SK-N-SH treated with all-trans-retinoic acid at 6 μM for 48 hours (cell line): ENCODE measurements around the gene CHRM1.

Experiments
- ATAC-seq: fragments of 200-7000 bp; cut with Tn5 transposase; 3 replicates; pipeline ENCODE4 v1.9.1; 2020; ENCODE audit warnings: mild to moderate bottlenecking, moderate library complexity
- BACH2 ChIP-seq: fragments of 250-450 bp; sonication (Bioruptor Pico); IDR thresholded peaks from 2 replicates; pipeline ENCODE4 v1.9.0; 2021; ENCODE audit warnings: mild to moderate bottlenecking, borderline replicate concordance
- CSDC2 ChIP-seq: fragments of 250-450 bp; sonication (Bioruptor Pico); IDR thresholded peaks from 2 replicates; pipeline ENCODE4 v1.5.0; 2020; ENCODE audit warnings: mild to moderate bottlenecking, moderate library complexity
- ESRRG ChIP-seq: fragments of 250-450 bp; sonication (Bioruptor Pico); IDR thresholded peaks from 2 replicates; pipeline ENCODE4 v1.6.1; 2021; ENCODE audit warnings: mild to moderate bottlenecking
- GLIS3 ChIP-seq: fragments of 250-450 bp; sonication (Bioruptor Pico); IDR thresholded peaks from 2 replicates; pipeline ENCODE4 v1.5.0; 2020; ENCODE audit warnings: mild to moderate bottlenecking, moderate library complexity
- ISL1 ChIP-seq: fragments of 250-450 bp; sonication (Bioruptor Pico); IDR thresholded peaks from 2 replicates; pipeline ENCODE4 v2.1.2; 2022; ENCODE audit warnings: mild to moderate bottlenecking, moderate library complexity
- OSR1 ChIP-seq: fragments of 250-450 bp; sonication (Bioruptor Pico); IDR thresholded peaks from 2 replicates; pipeline ENCODE4 v1.8.0; 2022; ENCODE audit warnings: moderate library complexity, mild to moderate bottlenecking, inconsistent platforms
- RARB ChIP-seq: fragments of 250-450 bp; sonication (Bioruptor Pico); IDR thresholded peaks from 2 replicates; pipeline ENCODE4 v1.8.0; 2021; ENCODE audit warnings: mild to moderate bottlenecking, moderate library complexity
- SNAI2 ChIP-seq: fragments of 250-450 bp; sonication (Bioruptor Pico); IDR thresholded peaks from 2 replicates; pipeline ENCODE4 v1.5.0; 2020; ENCODE audit warnings: mild to moderate bottlenecking, moderate library complexity
- TCF4 ChIP-seq: fragments of 250-450 bp; sonication (Bioruptor Pico); IDR thresholded peaks from 2 replicates; pipeline ENCODE4 v1.8.0; 2021; ENCODE audit warnings: mild to moderate bottlenecking, moderate library complexity, borderline replicate concordance
- TOX ChIP-seq: fragments of 250-450 bp; sonication (Bioruptor Pico); IDR thresholded peaks from 2 replicates; pipeline ENCODE4 v1.8.0; 2021; ENCODE audit warnings: mild to moderate bottlenecking, moderate library complexity, borderline replicate concordance
- ZC3H10 ChIP-seq: fragments of 250-450 bp; sonication (Bioruptor Pico); IDR thresholded peaks from 2 replicates; pipeline ENCODE4 v1.5.1; 2021; ENCODE audit warnings: mild to moderate bottlenecking, moderate library complexity
- ZFP3 ChIP-seq: fragments of 250-450 bp; sonication (Bioruptor Pico); IDR thresholded peaks from 2 replicates; pipeline ENCODE4 v1.5.0; 2020; ENCODE audit warnings: mild to moderate bottlenecking, moderate library complexity
- ZNF565 ChIP-seq: fragments of 450-650 bp; formaldehyde crosslinking; conservative IDR thresholded peaks from 2 replicates; pipeline ENCODE4 v1.5.0; 2020; ENCODE audit warnings: low read depth, mild to moderate bottlenecking, moderate library complexity
- ZNF70 ChIP-seq: fragments of 450-650 bp; formaldehyde crosslinking; IDR thresholded peaks from 2 replicates; pipeline ENCODE4 v1.5.0; 2020; ENCODE audit warnings: mild to moderate bottlenecking, moderate library complexity
- ZNF8 ChIP-seq: fragments of 450-650 bp; formaldehyde crosslinking; IDR thresholded peaks from 2 replicates; pipeline ENCODE4 v1.5.0; 2020; ENCODE audit warnings: mild to moderate bottlenecking, moderate library complexity
- TF ChIP-seq, protein P1 (sequence below): fragments of 250-450 bp; sonication (Bioruptor Pico); IDR thresholded peaks from 2 replicates; pipeline ENCODE4 v1.8.0; 2021; ENCODE audit warnings: low read depth, mild to moderate bottlenecking, moderate library complexity, borderline replicate concordance
- TF ChIP-seq, protein P2 (sequence below): fragments of 250-450 bp; sonication (Bioruptor Pico); IDR thresholded peaks from 2 replicates; pipeline ENCODE4 v1.5.1; 2020; ENCODE audit warnings: low read depth, mild to moderate bottlenecking, moderate library complexity
- TF ChIP-seq, protein P3 (sequence below): fragments of 250-450 bp; sonication (Bioruptor Pico); IDR thresholded peaks from 2 replicates; pipeline ENCODE4 v1.5.1; 2021; ENCODE audit warnings: mild to moderate bottlenecking, moderate library complexity
- TF ChIP-seq, protein P4 (sequence below): fragments of 250-450 bp; sonication (Bioruptor Pico); IDR thresholded peaks from 2 replicates; pipeline ENCODE4 v1.8.0; 2020; ENCODE audit warnings: mild to moderate bottlenecking, moderate library complexity, borderline replicate concordance
- TF ChIP-seq, protein P5 (sequence below): fragments of 250-450 bp; sonication (Bioruptor Pico); IDR thresholded peaks from 2 replicates; pipeline ENCODE4 v1.5.0; 2020; ENCODE audit warnings: mild to moderate bottlenecking, moderate library complexity

The CHRM1 gene

DNA sequence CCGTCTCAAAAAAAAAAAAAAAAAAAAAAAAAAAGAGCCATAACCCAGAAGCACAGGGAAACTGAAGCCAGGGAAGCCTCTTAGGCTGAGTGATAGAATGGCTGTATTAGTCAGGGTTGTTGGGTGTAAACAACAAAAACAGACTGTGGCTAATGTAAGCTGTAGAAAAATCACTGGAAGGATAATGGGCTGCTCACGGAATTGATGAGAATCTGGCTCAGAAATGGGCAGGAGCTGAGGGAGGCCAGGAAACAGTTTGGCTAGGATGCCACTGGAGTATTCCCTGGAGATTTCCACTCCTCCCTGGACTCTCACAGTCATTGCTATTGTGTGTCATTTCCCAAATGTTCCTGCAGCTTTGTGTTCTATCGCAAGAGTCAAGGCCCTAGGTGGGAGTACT is 41.2 kb upstream of the CHRM1 start:
- no peak for ATAC-seq
- TF ChIP-seq CSDC2 (CRISPR knock-in tag) (no peak), ISL1 (CRISPR knock-in tag) (no peak), TCF4 (no peak), ZNF70 (CRISPR knock-in tag) (no peak), ZC3H10 (CRISPR knock-in tag) (no peak), BACH2 (no peak), ZNF8 (CRISPR knock-in tag) (no peak), ZFP3 (CRISPR knock-in tag) (no peak), ESRRG (no peak), RARB (CRISPR knock-in tag) (no peak), TOX (CRISPR knock-in tag) (no peak), OSR1 (CRISPR knock-in tag) (no peak), SNAI2 (CRISPR knock-in tag) (no peak), ZNF565 (no peak), GLIS3 (CRISPR knock-in tag) (no peak)
- TF ChIP-seq, protein P1, sequence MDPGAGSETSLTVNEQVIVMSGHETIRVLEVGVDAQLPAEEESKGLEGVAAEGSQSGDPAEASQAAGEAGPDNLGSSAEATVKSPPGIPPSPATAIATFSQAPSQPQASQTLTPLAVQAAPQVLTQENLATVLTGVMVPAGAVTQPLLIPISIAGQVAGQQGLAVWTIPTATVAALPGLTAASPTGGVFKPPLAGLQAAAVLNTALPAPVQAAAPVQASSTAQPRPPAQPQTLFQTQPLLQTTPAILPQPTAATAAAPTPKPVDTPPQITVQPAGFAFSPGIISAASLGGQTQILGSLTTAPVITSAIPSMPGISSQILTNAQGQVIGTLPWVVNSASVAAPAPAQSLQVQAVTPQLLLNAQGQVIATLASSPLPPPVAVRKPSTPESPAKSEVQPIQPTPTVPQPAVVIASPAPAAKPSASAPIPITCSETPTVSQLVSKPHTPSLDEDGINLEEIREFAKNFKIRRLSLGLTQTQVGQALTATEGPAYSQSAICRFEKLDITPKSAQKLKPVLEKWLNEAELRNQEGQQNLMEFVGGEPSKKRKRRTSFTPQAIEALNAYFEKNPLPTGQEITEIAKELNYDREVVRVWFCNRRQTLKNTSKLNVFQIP (CRISPR knock-in tag), result no peak
- TF ChIP-seq, protein P2, sequence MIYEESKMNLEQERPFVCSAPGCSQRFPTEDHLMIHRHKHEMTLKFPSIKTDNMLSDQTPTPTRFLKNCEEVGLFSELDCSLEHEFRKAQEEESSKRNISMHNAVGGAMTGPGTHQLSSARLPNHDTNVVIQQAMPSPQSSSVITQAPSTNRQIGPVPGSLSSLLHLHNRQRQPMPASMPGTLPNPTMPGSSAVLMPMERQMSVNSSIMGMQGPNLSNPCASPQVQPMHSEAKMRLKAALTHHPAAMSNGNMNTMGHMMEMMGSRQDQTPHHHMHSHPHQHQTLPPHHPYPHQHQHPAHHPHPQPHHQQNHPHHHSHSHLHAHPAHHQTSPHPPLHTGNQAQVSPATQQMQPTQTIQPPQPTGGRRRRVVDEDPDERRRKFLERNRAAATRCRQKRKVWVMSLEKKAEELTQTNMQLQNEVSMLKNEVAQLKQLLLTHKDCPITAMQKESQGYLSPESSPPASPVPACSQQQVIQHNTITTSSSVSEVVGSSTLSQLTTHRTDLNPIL (CRISPR knock-in tag), result no peak
- TF ChIP-seq, protein P3, sequence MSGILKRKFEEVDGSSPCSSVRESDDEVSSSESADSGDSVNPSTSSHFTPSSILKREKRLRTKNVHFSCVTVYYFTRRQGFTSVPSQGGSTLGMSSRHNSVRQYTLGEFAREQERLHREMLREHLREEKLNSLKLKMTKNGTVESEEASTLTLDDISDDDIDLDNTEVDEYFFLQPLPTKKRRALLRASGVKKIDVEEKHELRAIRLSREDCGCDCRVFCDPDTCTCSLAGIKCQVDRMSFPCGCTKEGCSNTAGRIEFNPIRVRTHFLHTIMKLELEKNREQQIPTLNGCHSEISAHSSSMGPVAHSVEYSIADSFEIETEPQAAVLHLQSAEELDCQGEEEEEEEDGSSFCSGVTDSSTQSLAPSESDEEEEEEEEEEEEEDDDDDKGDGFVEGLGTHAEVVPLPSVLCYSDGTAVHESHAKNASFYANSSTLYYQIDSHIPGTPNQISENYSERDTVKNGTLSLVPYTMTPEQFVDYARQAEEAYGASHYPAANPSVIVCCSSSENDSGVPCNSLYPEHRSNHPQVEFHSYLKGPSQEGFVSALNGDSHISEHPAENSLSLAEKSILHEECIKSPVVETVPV (CRISPR knock-in tag), result no peak
- TF ChIP-seq, protein P4, sequence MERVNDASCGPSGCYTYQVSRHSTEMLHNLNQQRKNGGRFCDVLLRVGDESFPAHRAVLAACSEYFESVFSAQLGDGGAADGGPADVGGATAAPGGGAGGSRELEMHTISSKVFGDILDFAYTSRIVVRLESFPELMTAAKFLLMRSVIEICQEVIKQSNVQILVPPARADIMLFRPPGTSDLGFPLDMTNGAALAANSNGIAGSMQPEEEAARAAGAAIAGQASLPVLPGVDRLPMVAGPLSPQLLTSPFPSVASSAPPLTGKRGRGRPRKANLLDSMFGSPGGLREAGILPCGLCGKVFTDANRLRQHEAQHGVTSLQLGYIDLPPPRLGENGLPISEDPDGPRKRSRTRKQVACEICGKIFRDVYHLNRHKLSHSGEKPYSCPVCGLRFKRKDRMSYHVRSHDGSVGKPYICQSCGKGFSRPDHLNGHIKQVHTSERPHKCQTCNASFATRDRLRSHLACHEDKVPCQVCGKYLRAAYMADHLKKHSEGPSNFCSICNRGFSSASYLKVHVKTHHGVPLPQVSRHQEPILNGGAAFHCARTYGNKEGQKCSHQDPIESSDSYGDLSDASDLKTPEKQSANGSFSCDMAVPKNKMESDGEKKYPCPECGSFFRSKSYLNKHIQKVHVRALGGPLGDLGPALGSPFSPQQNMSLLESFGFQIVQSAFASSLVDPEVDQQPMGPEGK (CRISPR knock-in tag), result no peak
- TF ChIP-seq, protein P5, sequence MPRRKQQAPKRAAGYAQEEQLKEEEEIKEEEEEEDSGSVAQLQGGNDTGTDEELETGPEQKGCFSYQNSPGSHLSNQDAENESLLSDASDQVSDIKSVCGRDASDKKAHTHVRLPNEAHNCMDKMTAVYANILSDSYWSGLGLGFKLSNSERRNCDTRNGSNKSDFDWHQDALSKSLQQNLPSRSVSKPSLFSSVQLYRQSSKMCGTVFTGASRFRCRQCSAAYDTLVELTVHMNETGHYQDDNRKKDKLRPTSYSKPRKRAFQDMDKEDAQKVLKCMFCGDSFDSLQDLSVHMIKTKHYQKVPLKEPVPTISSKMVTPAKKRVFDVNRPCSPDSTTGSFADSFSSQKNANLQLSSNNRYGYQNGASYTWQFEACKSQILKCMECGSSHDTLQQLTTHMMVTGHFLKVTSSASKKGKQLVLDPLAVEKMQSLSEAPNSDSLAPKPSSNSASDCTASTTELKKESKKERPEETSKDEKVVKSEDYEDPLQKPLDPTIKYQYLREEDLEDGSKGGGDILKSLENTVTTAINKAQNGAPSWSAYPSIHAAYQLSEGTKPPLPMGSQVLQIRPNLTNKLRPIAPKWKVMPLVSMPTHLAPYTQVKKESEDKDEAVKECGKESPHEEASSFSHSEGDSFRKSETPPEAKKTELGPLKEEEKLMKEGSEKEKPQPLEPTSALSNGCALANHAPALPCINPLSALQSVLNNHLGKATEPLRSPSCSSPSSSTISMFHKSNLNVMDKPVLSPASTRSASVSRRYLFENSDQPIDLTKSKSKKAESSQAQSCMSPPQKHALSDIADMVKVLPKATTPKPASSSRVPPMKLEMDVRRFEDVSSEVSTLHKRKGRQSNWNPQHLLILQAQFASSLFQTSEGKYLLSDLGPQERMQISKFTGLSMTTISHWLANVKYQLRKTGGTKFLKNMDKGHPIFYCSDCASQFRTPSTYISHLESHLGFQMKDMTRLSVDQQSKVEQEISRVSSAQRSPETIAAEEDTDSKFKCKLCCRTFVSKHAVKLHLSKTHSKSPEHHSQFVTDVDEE (CRISPR knock-in tag), result no peak

DNA sequence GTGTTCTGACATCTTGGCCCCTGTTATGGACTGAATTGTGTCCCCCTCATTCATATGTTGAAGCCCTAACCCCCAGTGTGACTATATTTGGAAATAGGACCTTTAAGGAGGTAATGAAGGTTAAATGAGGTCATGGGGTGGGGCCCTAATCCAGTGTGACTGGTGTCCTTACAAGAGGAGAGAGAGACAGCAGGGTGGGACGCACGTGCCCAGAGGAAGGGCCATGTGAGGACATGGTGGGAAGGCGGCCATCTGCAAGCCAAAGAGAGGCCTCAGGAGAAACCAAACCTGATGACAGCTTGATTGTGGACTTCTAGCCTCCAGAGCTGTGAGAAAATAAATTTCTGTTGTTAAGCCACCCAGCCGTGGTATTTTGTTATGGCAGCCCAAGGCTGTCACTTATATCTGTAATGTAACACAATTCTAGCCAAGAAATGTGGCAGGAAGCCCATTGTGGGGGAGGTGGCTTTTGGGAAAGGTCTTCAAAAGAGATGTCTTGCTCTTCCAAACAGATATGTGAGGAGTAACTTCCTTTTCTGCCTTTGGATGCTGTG is 39.9 kb upstream of the CHRM1 start:
- ATAC-seq, result no peak
- TF ChIP-seq TCF4 (no peak), ZNF565 (no peak), ZC3H10 (CRISPR knock-in tag) (no peak), ISL1 (CRISPR knock-in tag) (no peak), OSR1 (CRISPR knock-in tag) (no peak), ZNF8 (CRISPR knock-in tag) (no peak), GLIS3 (CRISPR knock-in tag) (no peak), SNAI2 (CRISPR knock-in tag) (no peak)
- TF ChIP-seq, protein P1 (CRISPR knock-in tag), result no peak
- TF ChIP-seq, protein P4 (CRISPR knock-in tag), result no peak
